MG63 (cell line): ENCODE results near the gene FLOT1. TPM values are rescaled to one million over a fixed set of nuclear protein-coding genes. Genes with fewer than 3 reads are reported as not detected.
"Not testable (repeated sequence)": the region's sequence is repeated elsewhere in the genome, so short reads cannot be mapped to it uniquely, and the experiment has no call there.

ENCODE experiments used
- DNase-seq: peaks from one replicate; pipeline ENCODE4 v3.0.0-alpha.2; 2020
- H3K27me3 ChIP-seq: fragments of 250-450 bp; sonication (Bioruptor Pico); 2 replicates; pipeline ENCODE4 v1.5.1; 2020; ENCODE audit warnings: mild to moderate bottlenecking, moderate library complexity
- H3K36me3 ChIP-seq: fragments of 250-450 bp; sonication (Bioruptor Pico); 2 replicates; pipeline ENCODE4 v1.5.1; 2020; ENCODE audit warnings: mild to moderate bottlenecking, moderate library complexity
- H3K4me3 ChIP-seq: fragments of 250-450 bp; sonication (Bioruptor Pico); 2 replicates; pipeline ENCODE4 v1.5.1; 2020; ENCODE audit warnings: mild to moderate bottlenecking, moderate library complexity
- H3K9me3 ChIP-seq: fragments of 250-450 bp; sonication (Bioruptor Pico); 2 replicates; pipeline ENCODE4 v1.5.1; 2020; ENCODE audit warnings: mild to moderate bottlenecking, moderate library complexity
- total RNA-seq: library from RNA; depleted of rRNA; stranded (reverse); fragments of >200 nt; shearing (Covaris generic); gene quantifications from 2 replicates; pipeline ENCODE4 v1.2.3, GENCODE V29; 2014; ENCODE audit warnings: low replicate concordance

Gene FLOT1
- total RNA-seq, 1 experiment from 2014 or later, result 137 TPM

DNA sequence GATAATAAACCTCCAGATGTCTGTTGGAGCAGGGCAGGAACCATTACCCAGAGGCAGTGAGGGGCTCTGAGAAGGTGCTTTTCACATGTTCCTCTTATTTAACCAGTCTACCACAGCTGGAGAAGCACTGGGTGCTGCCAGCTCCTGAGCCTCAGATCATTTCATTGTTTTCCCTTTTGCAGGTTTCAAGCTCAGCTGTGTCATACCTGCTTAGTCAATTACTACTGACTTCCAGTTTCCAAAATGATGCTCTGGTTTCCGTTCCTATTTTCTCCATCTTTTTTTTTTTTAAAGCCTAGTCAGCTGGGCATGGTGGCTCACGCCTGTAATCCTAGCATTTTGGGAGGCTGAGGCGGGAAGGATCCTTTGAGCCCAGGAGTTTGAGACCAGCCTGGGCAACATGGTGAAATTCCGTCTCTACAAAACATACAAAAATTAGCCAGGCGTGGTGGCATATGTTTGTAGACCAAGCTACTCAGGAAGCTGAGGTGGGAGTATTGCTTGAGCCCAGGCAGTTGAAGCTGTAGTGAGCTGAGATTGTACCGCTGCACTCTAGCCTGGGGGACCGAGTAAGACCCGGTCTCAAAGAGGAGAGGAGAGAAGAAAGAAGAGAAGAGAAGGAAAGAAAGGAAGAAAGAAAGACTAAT is 6.7 kb downstream of the FLOT1 start:
- Histone ChIP-seq H3K4me3 (no peak overlapping the region), H3K9me3 (no peaks in the 10 kb centered on the region), H3K36me3 (peaks cover 34% of the 10 kb centered on the region), H3K27me3 (no peaks in the 10 kb centered on the region)
- no peak for DNase-seq

DNA sequence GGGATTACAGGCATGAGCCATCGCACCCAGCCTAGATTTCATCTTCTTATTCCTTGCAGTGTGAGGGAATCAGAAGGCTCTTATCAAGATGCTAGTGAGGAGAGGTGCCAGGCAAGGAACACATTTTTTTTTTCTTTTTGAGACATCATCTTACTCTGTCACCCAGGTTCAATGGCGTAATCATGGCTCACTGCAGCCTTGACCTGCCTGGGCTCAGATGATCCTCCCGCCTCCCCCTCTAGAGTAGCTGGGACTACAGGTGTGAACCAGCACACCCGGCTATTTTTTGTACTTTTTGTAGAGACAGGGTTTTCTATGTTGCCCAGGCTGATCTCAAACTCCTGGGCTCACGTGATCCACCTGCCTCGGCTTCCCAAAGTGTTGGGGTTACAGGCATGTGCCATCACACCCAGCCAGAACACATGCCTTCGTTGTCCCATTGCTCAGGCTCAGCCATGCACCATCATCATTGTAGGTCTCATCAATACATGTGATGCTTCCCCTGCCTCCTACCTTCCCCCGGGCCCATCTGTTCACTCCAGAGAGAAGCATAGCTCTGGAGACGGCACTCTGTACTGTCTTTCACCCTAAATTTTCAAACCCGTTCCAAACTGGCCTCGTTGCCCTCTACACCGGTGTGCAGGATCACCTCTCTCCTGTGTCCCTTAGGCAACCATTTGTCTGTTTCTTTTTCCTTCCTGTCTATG is 10.1 kb downstream of the FLOT1 start:
- Histone ChIP-seq H3K4me3 (no peak overlapping the region), H3K27me3 (no peaks in the 10 kb centered on the region), H3K9me3 (no peaks in the 10 kb centered on the region), H3K36me3 (peaks cover 12% of the 10 kb centered on the region)
- DNase-seq, result no peak

DNA sequence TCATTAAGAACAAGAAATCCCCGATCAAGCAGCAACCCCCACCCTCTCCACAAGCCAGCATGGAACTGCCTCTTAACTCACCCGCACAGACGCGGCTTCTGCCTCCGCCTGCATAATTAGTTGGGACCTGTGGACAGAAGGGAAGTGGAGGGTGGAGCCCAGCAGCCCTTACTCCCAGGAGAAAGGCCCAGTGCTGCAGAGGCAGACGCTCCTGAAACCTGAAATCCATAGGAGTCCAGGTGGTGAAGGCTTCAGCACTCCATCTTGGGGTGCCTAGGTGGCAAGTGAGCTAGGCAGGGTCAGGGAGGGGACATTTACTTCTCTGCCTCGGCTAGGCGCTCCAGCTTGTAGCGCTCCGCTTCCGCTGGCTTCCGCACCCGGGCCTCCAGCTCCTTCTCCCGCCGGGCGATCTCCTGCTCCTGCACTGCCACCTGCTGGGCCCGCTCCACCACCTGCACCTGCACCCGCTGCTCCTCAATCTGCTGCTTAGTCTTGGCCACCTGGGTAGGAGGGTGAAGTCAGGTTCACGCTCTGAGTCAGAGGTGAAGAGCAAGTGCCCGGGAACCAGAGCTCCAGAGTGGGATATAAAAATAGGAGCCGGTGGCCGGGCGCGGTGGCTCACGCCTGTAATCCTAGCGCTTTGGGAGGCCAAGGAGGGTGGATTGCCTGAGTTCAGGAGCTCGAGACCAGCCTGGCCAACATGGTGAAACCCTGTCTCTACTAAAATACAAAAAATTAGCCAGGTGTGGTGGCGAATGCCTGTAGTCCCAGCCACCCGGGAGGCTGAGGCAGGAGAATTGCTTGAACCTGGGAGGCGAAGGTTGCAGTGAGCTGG is 11.7 kb downstream of the FLOT1 start:
- H3K9me3 ChIP-seq, result no peaks in the 10 kb centered on the region
- H3K27me3 ChIP-seq, result no peaks in the 10 kb centered on the region
- no peak for DNase-seq
- no peak overlapping the region for H3K4me3 ChIP-seq
- peaks cover 15% of the 10 kb centered on the region for H3K36me3 ChIP-seq

DNA sequence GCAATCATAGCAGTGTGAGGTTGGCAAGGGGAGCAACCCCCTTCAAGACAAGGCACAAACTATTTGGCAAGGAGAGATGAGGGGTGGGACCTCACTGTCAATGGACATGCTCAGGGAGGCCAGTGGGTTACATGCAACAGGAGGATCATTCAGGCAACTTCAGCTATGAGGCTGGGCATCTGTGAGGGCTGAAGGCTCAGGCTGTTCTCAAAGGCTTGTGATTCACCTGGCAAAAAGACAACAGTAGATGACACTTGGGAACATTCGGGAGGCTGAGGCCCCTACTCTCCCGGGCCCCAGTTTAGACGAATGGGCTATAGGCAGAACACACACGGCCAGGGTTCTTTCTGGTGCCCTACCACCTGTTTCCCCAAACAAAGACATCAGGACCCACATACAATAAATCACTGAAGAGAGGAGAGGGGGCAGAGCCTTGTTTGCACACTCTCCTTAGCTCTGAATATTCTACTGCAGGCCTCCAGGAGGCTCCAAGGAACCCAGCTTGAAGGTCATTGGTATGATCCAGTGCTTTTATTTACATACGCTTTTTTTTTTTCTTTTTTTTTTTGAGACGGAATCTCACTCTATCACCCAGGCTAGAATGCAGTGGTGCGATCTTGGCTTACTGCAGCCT is 14.4 kb downstream of the FLOT1 start:
- no peak for DNase-seq
- H3K36me3 ChIP-seq, result peaks cover 36% of the 10 kb centered on the region
- no peaks in the 10 kb centered on the region for H3K27me3 ChIP-seq
- no peak overlapping the region for H3K4me3 ChIP-seq
- no peaks in the 10 kb centered on the region for H3K9me3 ChIP-seq

DNA sequence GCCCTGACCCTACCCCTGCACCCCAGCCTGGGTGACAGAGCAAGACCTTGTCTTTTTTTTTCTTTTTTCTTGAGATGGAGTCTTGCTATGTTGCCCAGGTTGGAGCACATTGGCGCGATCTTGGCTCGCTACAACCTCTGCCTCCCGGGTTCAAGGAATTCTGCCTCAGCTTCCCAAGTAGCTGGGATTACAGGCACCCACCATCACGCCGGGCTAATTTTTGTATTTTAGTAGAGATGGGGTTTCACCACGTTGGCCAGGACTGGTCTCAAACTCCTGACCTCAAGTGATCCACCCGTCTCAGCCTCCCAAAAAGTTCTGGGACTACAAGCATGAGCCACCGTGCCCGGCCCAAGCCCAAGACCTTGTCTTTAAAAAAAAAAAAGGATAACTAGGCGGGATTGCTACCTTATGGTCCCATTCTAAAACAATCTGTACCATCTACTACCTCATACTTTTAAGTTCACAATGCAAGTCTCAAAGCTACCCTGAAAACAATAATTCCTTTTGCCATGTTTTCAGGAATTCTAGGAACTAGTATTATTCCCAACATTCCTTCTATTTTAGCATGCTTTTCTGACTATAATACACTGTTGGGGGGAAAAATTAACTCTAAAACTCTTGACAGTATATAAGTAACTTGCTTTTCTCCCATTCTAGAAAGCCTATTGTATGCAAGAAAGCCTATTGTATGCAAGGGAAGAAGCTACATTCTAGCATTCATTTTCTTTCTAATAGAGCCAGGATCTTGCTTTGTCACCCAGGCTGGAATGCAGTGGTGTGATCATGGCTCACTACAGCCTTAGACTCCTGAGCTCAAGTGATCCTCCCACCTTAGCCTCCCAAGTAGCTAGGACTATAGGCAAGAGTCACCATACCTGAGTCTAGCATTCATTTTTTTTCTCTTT is 15.7 kb downstream of the FLOT1 start:
- no peak overlapping the region for H3K4me3 ChIP-seq
- H3K36me3 ChIP-seq, result peaks cover 49% of the 10 kb centered on the region
- H3K9me3 ChIP-seq, result no peaks in the 10 kb centered on the region
- no peak for DNase-seq
- H3K27me3 ChIP-seq, result no peaks in the 10 kb centered on the region

DNA sequence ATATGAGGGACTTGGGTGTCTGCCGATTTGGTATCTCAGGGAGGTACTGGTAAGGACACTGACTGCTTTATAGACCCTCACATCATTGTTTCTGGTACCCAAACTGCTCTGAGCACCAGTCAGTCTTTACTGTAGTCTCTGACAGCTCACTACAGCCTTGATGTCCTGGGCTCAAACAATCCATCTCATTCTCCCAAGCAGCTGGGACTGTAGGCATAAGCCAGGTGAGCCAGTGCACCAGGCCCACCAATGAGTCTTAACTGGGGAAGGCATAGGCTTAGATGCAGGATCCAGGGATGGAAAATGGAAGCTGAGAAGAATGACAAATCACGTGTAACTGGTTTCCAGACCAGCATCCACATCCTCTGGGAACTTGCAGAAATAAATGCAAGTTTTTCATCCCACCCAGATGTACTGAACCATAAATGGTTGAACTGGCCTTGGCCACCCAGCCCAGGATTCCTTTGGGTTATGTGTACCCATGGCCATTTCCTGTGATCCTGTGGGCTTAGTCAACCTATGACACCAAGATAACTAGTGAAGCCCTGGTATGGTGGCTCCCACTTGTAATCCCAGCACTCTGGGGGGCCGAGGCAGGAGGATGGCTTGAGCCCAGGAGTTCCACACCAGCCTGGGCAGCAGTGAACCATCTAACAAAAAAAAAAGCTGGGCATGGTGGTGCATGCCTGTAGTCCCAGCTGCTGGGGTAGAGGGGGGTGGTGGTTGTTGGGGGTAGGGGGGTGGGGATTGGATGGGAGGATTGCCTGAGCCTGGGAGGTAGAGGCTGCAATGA is 16.6 kb downstream of the FLOT1 start:
- Histone ChIP-seq H3K4me3 (no peak overlapping the region), H3K36me3 (peaks cover 55% of the 10 kb centered on the region), H3K9me3 (no peaks in the 10 kb centered on the region), H3K27me3 (no peaks in the 10 kb centered on the region)
- peak; percentile 59 for DNase-seq

DNA sequence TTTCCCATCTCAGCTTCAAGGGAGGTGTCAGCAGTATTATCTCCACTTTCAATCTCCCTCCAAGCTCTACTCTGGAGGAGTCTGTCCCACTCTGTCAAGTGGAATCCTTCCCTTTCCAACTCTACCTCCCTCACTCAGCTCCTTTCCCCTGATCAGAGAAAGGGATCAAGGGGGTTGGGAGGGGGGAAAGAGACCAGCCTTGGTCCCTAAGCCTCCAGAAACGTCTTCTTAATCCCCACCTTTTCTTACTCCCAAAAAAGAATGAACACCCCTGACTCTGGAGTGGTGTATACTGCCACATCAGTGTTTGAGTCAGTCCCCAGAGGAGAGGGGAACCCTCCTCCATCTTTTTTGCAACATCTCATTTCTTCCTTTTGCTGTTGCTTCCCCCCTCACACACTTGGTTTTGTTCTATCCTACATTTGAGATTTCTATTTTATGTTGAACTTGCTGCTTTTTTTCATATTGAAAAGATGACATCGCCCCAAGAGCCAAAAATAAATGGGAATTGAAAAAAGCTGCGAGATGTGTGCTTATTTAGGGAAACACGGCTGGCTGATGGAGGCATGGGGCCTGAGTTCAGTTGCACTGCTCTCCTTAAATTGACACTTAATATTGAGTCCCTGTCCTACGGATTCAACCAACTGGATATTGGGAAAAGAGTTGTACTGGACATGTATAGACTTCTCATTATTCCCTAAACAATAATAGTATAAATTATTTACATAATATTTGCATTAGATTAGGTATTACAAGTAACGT is 17.4 kb downstream of the FLOT1 start:
- Histone ChIP-seq H3K36me3 (peaks cover 60% of the 10 kb centered on the region), H3K9me3 (no peaks in the 10 kb centered on the region), H3K27me3 (no peaks in the 10 kb centered on the region), H3K4me3 (no peak overlapping the region)
- no peak for DNase-seq

DNA sequence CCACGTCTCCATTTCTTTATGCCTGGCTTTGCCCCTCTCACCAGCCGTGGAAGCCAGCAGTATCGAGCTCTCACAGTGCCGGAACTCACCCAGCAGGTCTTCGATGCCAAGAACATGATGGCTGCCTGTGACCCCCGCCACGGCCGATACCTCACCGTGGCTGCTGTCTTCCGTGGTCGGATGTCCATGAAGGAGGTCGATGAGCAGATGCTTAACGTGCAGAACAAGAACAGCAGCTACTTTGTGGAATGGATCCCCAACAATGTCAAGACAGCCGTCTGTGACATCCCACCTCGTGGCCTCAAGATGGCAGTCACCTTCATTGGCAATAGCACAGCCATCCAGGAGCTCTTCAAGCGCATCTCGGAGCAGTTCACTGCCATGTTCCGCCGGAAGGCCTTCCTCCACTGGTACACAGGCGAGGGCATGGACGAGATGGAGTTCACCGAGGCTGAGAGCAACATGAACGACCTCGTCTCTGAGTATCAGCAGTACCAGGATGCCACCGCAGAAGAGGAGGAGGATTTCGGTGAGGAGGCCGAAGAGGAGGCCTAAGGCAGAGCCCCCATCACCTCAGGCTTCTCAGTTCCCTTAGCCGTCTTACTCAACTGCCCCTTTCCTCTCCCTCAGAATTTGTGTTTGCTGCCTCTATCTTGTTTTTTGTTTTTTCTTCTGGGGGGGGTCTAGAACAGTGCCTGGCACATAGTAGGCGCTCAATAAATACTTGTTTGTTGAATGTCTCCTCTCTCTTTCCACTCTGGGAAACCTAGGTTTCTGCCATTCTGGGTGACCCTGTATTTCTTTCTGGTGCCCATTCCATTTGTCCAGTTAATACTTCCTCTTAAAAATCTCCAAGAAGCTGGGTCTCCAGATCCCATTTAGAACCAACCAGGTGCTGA is 18.4 kb downstream of the FLOT1 start:
- not testable (repeated sequence) for DNase-seq, H3K9me3 ChIP-seq, H3K4me3 ChIP-seq, H3K27me3 ChIP-seq
- peaks cover 60% of the 10 kb centered on the region for H3K36me3 ChIP-seq

DNA sequence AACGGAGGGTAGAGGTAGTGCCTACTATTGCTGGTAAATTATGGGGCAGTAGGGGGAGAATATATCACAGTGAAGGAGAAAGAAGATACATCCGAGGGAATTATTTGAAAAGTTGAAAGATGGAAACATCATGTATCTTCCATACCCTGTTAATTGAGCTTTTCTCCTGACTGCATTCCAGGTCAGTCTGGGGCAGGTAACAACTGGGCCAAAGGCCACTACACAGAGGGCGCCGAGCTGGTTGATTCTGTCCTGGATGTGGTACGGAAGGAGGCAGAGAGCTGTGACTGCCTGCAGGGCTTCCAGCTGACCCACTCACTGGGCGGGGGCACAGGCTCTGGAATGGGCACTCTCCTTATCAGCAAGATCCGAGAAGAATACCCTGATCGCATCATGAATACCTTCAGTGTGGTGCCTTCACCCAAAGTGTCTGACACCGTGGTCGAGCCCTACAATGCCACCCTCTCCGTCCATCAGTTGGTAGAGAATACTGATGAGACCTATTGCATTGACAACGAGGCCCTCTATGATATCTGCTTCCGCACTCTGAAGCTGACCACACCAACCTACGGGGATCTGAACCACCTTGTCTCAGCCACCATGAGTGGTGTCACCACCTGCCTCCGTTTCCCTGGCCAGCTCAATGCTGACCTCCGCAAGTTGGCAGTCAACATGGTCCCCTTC is 19.2 kb downstream of the FLOT1 start:
- not testable (repeated sequence) for H3K9me3 ChIP-seq, H3K27me3 ChIP-seq, DNase-seq
- H3K36me3 ChIP-seq, result peaks cover 60% of the 10 kb centered on the region
- peak overlapping the region; percentile 97 for H3K4me3 ChIP-seq

DNA sequence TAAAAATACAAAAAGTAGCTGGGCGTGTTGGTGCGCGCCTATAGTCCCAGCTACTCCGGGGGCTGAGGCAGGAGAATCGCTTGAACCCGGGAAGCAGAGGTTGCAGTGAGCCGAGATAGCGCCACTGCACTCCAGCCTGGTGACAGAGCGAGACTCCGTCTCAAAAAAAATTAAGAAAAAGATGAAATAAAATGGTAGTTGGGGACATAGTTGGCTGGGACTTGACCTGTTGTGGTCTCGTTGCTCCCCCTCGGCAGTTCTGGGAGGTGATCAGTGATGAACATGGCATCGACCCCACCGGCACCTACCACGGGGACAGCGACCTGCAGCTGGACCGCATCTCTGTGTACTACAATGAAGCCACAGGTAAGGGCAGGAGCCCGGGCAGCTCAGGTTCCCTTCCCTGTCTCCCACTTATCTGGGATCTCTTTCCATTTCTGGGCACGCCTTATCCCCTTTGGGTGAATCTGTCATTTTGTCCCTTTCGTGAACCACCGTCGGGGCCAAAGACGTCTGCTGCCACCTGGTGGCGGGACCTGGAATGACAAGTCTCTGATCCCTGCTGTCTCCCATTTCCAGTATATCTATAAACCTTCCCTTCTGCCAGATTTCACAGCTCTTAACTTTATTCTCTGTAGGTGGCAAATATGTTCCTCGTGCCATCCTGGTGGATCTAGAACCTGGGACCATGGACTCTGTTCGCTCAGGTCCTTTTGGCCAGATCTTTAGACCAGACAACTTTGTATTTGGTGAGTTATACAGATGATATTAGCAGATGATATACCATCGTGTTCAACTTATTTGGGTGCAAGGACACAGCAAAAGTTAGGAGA is 20.0 kb downstream of the FLOT1 start:
- no peaks in the 10 kb centered on the region for H3K27me3 ChIP-seq

DNA sequence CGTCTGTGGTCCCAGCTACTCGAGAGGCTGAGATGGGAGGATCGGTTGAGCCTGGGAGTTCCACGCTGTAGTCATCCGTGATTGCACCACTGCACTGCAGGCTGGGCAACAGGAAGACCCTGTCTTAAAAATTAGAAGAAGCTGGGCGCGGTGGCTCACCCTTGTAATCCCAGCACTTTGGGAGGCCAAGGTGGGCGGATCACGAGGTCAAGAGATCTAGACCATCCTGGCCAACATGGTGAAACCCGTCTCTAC is 20.5 kb downstream of the FLOT1 start:
- H3K36me3 ChIP-seq, result peaks cover 53% of the 10 kb centered on the region
- not testable (repeated sequence) for H3K27me3 ChIP-seq, H3K9me3 ChIP-seq, DNase-seq
- peak overlapping the region; percentile 97 for H3K4me3 ChIP-seq

More for the DNA sequence above, 20.0 kb downstream of the FLOT1 start:
- DNase-seq, result peak; percentile 48
- no peaks in the 10 kb centered on the region for H3K9me3 ChIP-seq
- peak overlapping the region; percentile 97 for H3K4me3 ChIP-seq
- peaks cover 55% of the 10 kb centered on the region for H3K36me3 ChIP-seq

DNA sequence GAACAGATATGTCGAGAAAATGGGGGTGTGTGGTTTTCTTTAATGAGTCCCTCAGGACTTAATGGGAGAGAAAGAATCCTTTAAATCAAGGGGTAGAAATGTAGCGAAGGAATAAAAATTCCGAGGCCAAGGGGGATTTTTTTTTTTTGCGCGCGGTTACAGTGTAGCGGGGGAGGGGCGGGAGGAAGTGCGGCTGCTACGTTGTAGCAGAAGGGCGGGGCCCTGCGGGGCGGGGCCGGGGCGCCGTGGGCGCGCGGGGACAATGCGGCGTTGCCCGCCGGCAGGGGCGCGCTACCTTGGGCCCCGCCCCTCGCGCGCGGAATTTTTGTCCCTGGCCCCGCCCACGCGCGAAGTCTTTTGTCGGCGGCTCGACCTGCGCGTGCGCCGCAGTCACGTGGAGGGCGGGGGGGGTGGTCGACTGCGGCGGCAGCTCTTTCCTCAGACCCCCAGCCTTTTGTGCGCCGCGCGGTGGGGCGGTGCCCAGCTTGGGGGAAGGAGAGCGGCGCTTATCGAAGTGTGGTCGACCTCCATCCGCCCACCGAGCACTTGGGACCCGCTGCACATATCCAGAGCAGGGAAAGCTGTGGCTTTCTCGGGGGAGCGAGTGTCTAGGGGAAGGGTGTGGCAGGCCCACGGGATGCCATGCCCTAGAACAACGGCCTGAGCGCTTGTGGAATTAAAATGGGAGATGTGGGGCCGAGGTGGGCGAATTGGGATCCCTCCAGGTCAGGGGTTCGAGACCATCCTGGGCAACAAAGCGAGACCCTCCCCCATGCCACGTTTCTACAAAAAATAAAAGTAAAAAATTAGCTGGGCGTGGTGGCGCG is 21.1 kb downstream of the FLOT1 start:
- H3K36me3 ChIP-seq, result peaks cover 53% of the 10 kb centered on the region
- no peaks in the 10 kb centered on the region for H3K9me3 ChIP-seq
- no peaks in the 10 kb centered on the region for H3K27me3 ChIP-seq
- H3K4me3 ChIP-seq, result peak overlapping the region; percentile 97
- peak; percentile 83 for DNase-seq
